ENCODE results near the gene VPS37C.

GRCh38 chr11:61090982-61091372 is 70.2 kb downstream of the VPS37C start:
- TF ChIP-seq CTCF (IDR thresholded peaks at IDR 0.05 in 2 of 3, conservative IDR thresholded peaks at IDR 0.05 in 1 of 3; ENCODE audit: borderline replicate concordance in 1 of 3, insufficient read depth in 1 of 3, low read depth in 2 of 3, low read length in 2 of 3) (no peak), POLR2AphosphoS5 (IDR thresholded peaks at IDR 0.05; ENCODE audit: low read depth, low read length) (no peak), POLR2A (IDR thresholded peaks at IDR 0.05; ENCODE audit: borderline replicate concordance, extremely low read depth, insufficient read depth, insufficient read length) (no peak), EZH2 (IDR thresholded peaks at IDR 0.05) (no peak), RAD21 (IDR thresholded peaks at IDR 0.05; ENCODE audit: low read depth) (no peak), EZH2phosphoT487 (IDR thresholded peaks at IDR 0.05; ENCODE audit: borderline replicate concordance) (no peak), JUND (IDR thresholded peaks at IDR 0.05) (no peak), REST (IDR thresholded peaks at IDR 0.05; ENCODE audit: low read depth) (no peak)

Data from HCT116 (cell line).